GM19397 (cell line): ENCODE results near the gene SMARCB1.
A peak's percentile ranks its signal among the peaks of the same experiment; 100 is the strongest.
"Not testable (repeated sequence)": the region's sequence is repeated elsewhere in the genome, so short reads cannot be mapped to it uniquely, and the experiment has no call there.

Experiments
- ATAC-seq: cut with Tn5 transposase; IDR thresholded peaks from one replicate; pipeline ENCODE4 v1.9.1; 2021; ENCODE audit warnings: mild to moderate bottlenecking, moderate library complexity; ENCODE audit not compliant: unreplicated experiment

SMARCB1 gene

GRCh38 chr22:23841736-23842445 lies 55.1 kb downstream of the SMARCB1 start:
- ATAC-seq: no peak

GRCh38 chr22:23842599-23842998 lies 55.8 kb downstream of the SMARCB1 start:
- ATAC-seq: no peak

- ATAC-seq: peak; percentile 6
These were observed 58.0 kb downstream of the SMARCB1 start for GRCh38 chr22:23844739-23845202.

- ATAC-seq: no peak
These were observed 58.7 kb downstream of the SMARCB1 start for GRCh38 chr22:23845265-23846080.

GRCh38 chr22:23846081-23846469 lies 59.3 kb downstream of the SMARCB1 start:
- no peak for ATAC-seq

- ATAC-seq: no peak
These were observed 60.6 kb downstream of the SMARCB1 start for GRCh38 chr22:23847310-23847920.

- ATAC-seq: no peak
These were observed 61.5 kb downstream of the SMARCB1 start for GRCh38 chr22:23847991-23848864.

- no peak for ATAC-seq
These were observed 62.5 kb downstream of the SMARCB1 start for GRCh38 chr22:23849009-23850006.

- ATAC-seq: peak; percentile 65
These were observed 63.4 kb downstream of the SMARCB1 start for GRCh38 chr22:23850136-23850611.

- ATAC-seq: peak; percentile 47
These were observed 70.2 kb downstream of the SMARCB1 start for GRCh38 chr22:23856721-23857605.

- peak; percentile 96 for ATAC-seq
These were observed 71.1 kb downstream of the SMARCB1 start, which contains the start of gene SLC2A11 for GRCh38 chr22:23857606-23858483. Gene SLC2A11 (plus strand): TSS chr22:23857875. CDS start chr22:23858000, 125 bp downstream.

GRCh38 chr22:23858484-23858815 lies 71.7 kb downstream of the SMARCB1 start:
- no peak for ATAC-seq

- ATAC-seq: no peak
These were observed 72.4 kb downstream of the SMARCB1 start for GRCh38 chr22:23859201-23859600.

GRCh38 chr22:23860187-23860586 lies 73.4 kb downstream of the SMARCB1 start:
- not testable (repeated sequence) for ATAC-seq

GRCh38 chr22:23862103-23862502 lies 75.3 kb downstream of the SMARCB1 start:
- ATAC-seq: no peak

GRCh38 chr22:23864499-23865154 lies 77.9 kb downstream of the SMARCB1 start:
- not testable (repeated sequence) for ATAC-seq

GRCh38 chr22:23868580-23868979 lies 81.8 kb downstream of the SMARCB1 start:
- ATAC-seq: no peak
